HepG2 (cell line): Measurements from ENCODE around the gene ERRFI1. TPM values are rescaled to one million over a fixed set of nuclear protein-coding genes. Genes with fewer than 3 reads are reported as not detected.

Experiments
- ATAC-seq: fragments of 200-7000 bp; cut with Tn5 transposase; 3 replicates; pipeline ENCODE4 v1.9.1; 2020; ENCODE audit warnings: mild to moderate bottlenecking, moderate library complexity
- BruUV-seq: library from RNA; stranded (reverse); fragments of 400-500 nt; replicated peaks from 2 replicates; lab custom pipeline; 2021; lab: Mats Ljungman, UMichigan
- CTCF ChIA-PET: fragments of 300-600 bp; formaldehyde crosslinking; extraction: SDS; loops from one replicate; lab custom pipeline; 2021; ENCODE audit warnings: low total read pairs, inconsistent platforms, low intra/inter-chr PET ratio; lab: Yijun Ruan, JAX
- POLR2A ChIA-PET: fragments of 350-600 bp; sonication (Branson Sonifier 250); formaldehyde crosslinking; loops from one replicate; lab custom pipeline; 2020; ENCODE audit warnings: antibody characterized with exemption, inconsistent platforms; lab: Yijun Ruan, JAX
- DNase-seq: peaks from one replicate; pipeline ENCODE4 v3.0.0-alpha.2; 2015; ENCODE audit warnings: low spot score
- FAIRE-seq: peaks from 3 replicates; lab custom pipeline; 2011; peaks lifted over from hg19 to GRCh38; lab: Jason Lieb, UNC
- H2AFZ ChIP-seq: one replicate; pipeline ENCODE4 v1.6.1; 2011; ENCODE audit warnings: low read length, inconsistent platforms
- H3K27ac ChIP-seq: fragments of 300-600 bp; 3 replicates; pipeline ENCODE4 v1.8.0; 2011; ENCODE audit warnings: mixed run types, mild to moderate bottlenecking, mixed read lengths, low read length, inconsistent platforms; ENCODE audit not compliant: insufficient read depth; ENCODE audit errors: extremely low read length
- H3K27me3 ChIP-seq, 2 experiments: fragments of 200-600 bp in 1 of 2; 2 replicates in 1 of 2; 3 replicates in 1 of 2; pipeline versions ENCODE4 v1.6.0 to v1.8.0; 2011; ENCODE audit warnings: low read length in 2 of 2, mild to moderate bottlenecking in 2 of 2, moderate library complexity in 2 of 2, inconsistent platforms in 1 of 2; ENCODE audit not compliant: insufficient read depth in 2 of 2, control insufficient read depth in 1 of 2
- H3K36me3 ChIP-seq, 2 experiments: fragments of 200-600 bp in 1 of 2; replicated peaks in 1 of 2; 2 replicates in 1 of 2; 3 replicates in 1 of 2; pipeline versions ENCODE4 v1.5.1 to v1.8.0; 2011; ENCODE audit warnings: low read length in 2 of 2, inconsistent platforms in 1 of 2; ENCODE audit not compliant: insufficient read depth in 2 of 2, control insufficient read depth in 1 of 2
- H3K4me1 ChIP-seq: 2 replicates; pipeline ENCODE4 v1.5.1; 2012; ENCODE audit warnings: low read length, inconsistent platforms; ENCODE audit not compliant: insufficient read depth
- H3K4me2 ChIP-seq: 2 replicates; pipeline ENCODE4 v1.6.0; 2011; ENCODE audit warnings: low read depth, low read length, inconsistent platforms
- H3K4me3 ChIP-seq, 3 experiments: fragments of 200-600 bp in 1 of 3; sonication (generic), shearing (Covaris generic) in 1 of 3; replicated peaks in 1 of 3; 2 replicates each; pipeline ENCODE4 v1.5.1; 2011 to 2016; ENCODE audit warnings: low read length in 3 of 3, inconsistent platforms in 2 of 3, low read depth in 2 of 3, mild to moderate bottlenecking in 2 of 3, control low read depth in 1 of 3, mixed read lengths in 1 of 3; ENCODE audit not compliant: insufficient read depth in 1 of 3
- H3K79me2 ChIP-seq: one replicate; pipeline ENCODE4 v1.6.1; 2011; ENCODE audit warnings: low read length, inconsistent platforms; ENCODE audit not compliant: insufficient read depth
- H3K9ac ChIP-seq: 2 replicates; pipeline ENCODE4 v1.6.0; 2011; ENCODE audit warnings: mild to moderate bottlenecking, low read depth, low read length, inconsistent platforms; ENCODE audit not compliant: insufficient read depth
- H3K9me3 ChIP-seq: 2 replicates; pipeline ENCODE4 v1.5.1; 2012; ENCODE audit warnings: mild to moderate bottlenecking, low read length
- H4K20me1 ChIP-seq: 2 replicates; pipeline ENCODE4 v1.6.0; 2011; ENCODE audit warnings: inconsistent platforms, mild to moderate bottlenecking, low read length, moderate library complexity; ENCODE audit not compliant: insufficient read depth
- CEBPG ChIP-seq: IDR thresholded peaks from 2 replicates; pipeline ENCODE4 v1.6.1; 2016
- HES4 ChIP-seq: sonication (generic); formaldehyde crosslinking; IDR thresholded peaks from 2 replicates; pipeline ENCODE4 v1.9.0; 2021; ENCODE audit warnings: mild to moderate bottlenecking, missing genetic modification reagents, borderline replicate concordance
- MBD4 ChIP-seq: IDR thresholded peaks from 2 replicates; pipeline ENCODE4 v1.6.1; 2012; ENCODE audit warnings: low read length, inconsistent platforms, borderline replicate concordance
- SNAPC2 ChIP-seq: sonication (generic); formaldehyde crosslinking; IDR thresholded peaks from 2 replicates; pipeline ENCODE4 v1.8.1; 2022; ENCODE audit warnings: mild to moderate bottlenecking, missing genetic modification reagents
- ZNF746 ChIP-seq: sonication (generic); formaldehyde crosslinking; IDR thresholded peaks from 2 replicates; pipeline ENCODE4 v1.8.0; 2022; ENCODE audit warnings: mild to moderate bottlenecking, missing genetic modification reagents
- WGBS: methylation state at CpG from one replicate; pipeline ENCODE4 v1.1.6; 2017; ENCODE audit warnings: low lambda C conversion rate; 5-methylcytosine and 5-hydroxymethylcytosine counted together
- in situ Hi-C: cut with HindIII; loops from 2 replicates; pipeline ENCODE4 v1.10.0; 2017; ENCODE audit warnings: low pct_unique_long_range_greater_than_20kb; ENCODE audit not compliant: extremely low pct_ligation_motif_present
- intact Hi-C: fragments of 100-400 bp; cut with micrococcal nuclease; formaldehyde crosslinking; loops from one replicate; pipeline ENCODE4 v1.10.0; 2022; ENCODE audit not compliant: unreplicated experiment
- polyA plus RNA-seq, 8 experiments: library from polyadenylated mRNA; depleted of rRNA in 3 of 8; stranded (reverse) in 7 of 8; unstranded in 1 of 8; fragments of >200 nt; fragmentation: Illumina TruSeq in 4 of 8; extraction: Trizol in 4 of 8; gene quantifications; 2 replicates each; pipeline versions ENCODE4 v1.2.1 to v1.2.3, GENCODE V29; 2011 to 2016; ENCODE audit warnings: low read depth in 4 of 8, missing spikeins in 1 of 8, mixed read lengths in 1 of 8; ENCODE audit not compliant: insufficient read depth in 1 of 8
- total RNA-seq, 5 experiments: library from RNA; depleted of rRNA; stranded (reverse); fragments of >200 nt; fragmentation: Illumina TruSeq; extraction: Trizol; gene quantifications; 2 replicates each; pipeline ENCODE4 v1.2.3, GENCODE V29; 2016; ENCODE audit warnings: low read depth in 1 of 5
- TF ChIP-seq, protein P1 (sequence below): IDR thresholded peaks from 2 replicates; pipeline ENCODE4 v1.6.1; 2016; ENCODE audit warnings: control low read depth
- TF ChIP-seq, protein P2 (sequence below): sonication (generic); formaldehyde crosslinking; IDR thresholded peaks from 2 replicates; pipeline ENCODE4 v1.5.1; 2020; ENCODE audit warnings: missing genetic modification reagents, mild to moderate bottlenecking, borderline replicate concordance

Gene ERRFI1
- total and polyA plus RNA-seq, 2 of the 13 experiments (the other 11 are each of a cell fraction or from before 2014, with no cell fraction given): 84.4 to 753 TPM

DNA sequence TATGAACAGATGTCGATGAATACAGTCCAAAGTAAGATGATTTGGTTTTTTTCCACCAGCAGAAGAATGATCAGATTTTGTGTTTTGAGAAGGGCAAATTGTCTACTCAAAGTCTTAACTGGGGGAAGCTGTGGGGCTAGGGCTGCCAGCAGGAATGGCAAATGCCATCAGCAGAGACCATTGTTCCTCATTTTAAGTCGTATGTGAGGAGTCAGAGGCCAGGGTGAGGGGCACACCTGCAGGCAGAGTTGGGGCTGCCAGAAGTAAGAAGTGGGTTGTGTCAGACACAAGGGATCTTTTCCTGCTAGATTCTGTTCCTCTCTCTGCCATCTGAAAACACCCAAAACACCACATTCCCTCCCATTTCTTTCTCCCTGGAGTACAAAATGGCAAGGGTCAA, 55.9 kb downstream of the ERRFI1 start:
- Histone ChIP-seq H3K4me2 (no peak overlapping the region), H3K79me2 (peaks cover 31% of the 10 kb centered on the region), H3K27me3 (no peaks in the 10 kb centered on the region), H3K4me1 (peaks cover 24% of the 10 kb centered on the region), H3K4me3 (no peak overlapping the region), H3K9ac (no peak overlapping the region), H2AFZ (no peak overlapping the region), H4K20me1 (no peaks in the 10 kb centered on the region), H3K9me3 (no peaks in the 10 kb centered on the region), H3K27ac (no peak overlapping the region), H3K36me3 (peaks cover 23 to 60% of the 10 kb centered on the region in 2 experiments)
- ChIA-PET CTCF (no interaction called here), POLR2A (interaction anchor here (1.9 kb wide), 1 partner anchor 9 kb away, joined by 6 read pairs; the partner anchor contains the start of gene PARK7)
- TF ChIP-seq, protein P1, sequence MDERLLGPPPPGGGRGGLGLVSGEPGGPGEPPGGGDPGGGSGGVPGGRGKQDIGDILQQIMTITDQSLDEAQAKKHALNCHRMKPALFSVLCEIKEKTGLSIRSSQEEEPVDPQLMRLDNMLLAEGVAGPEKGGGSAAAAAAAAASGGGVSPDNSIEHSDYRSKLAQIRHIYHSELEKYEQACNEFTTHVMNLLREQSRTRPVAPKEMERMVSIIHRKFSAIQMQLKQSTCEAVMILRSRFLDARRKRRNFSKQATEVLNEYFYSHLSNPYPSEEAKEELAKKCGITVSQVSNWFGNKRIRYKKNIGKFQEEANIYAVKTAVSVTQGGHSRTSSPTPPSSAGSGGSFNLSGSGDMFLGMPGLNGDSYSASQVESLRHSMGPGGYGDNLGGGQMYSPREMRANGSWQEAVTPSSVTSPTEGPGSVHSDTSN (CRISPR knock-in tag): no peak
- no peak for TF ChIP-seq HES4 (CRISPR knock-in tag)
- no peak for TF ChIP-seq MBD4
- no peak for TF ChIP-seq ZNF746 (CRISPR knock-in tag)
- no peak for TF ChIP-seq CEBPG (CRISPR knock-in tag)
- TF ChIP-seq, protein P2, sequence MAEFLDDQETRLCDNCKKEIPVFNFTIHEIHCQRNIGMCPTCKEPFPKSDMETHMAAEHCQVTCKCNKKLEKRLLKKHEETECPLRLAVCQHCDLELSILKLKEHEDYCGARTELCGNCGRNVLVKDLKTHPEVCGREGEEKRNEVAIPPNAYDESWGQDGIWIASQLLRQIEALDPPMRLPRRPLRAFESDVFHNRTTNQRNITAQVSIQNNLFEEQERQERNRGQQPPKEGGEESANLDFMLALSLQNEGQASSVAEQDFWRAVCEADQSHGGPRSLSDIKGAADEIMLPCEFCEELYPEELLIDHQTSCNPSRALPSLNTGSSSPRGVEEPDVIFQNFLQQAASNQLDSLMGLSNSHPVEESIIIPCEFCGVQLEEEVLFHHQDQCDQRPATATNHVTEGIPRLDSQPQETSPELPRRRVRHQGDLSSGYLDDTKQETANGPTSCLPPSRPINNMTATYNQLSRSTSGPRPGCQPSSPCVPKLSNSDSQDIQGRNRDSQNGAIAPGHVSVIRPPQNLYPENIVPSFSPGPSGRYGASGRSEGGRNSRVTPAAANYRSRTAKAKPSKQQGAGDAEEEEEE (CRISPR knock-in tag): no peak
- no peak for TF ChIP-seq SNAPC2
- no TSS peak for BruUV-seq
- 98% methylated on average over 2 of the region's 2 CpGs for WGBS
- DNase-seq (no peak), FAIRE-seq (no peak), ATAC-seq (no peak)
- intact Hi-C loops (no loop called here), in situ Hi-C loops (no loop called here)
